PC-9 (cell line): ENCODE results near the gene MAP4. TPM values are rescaled to one million over a fixed set of nuclear protein-coding genes. Genes with fewer than 3 reads are reported as not detected.

Experiments used
- BruUV-seq: library from RNA; stranded (reverse); fragments of 400-500 nt; replicated peaks from 2 replicates; lab custom pipeline; 2021; lab: Mats Ljungman, UMichigan
- CTCF ChIA-PET: fragments of 300-600 bp; sonication (Branson Sonifier 250); formaldehyde crosslinking; loops from one replicate; lab custom pipeline; 2022; ENCODE audit warnings: antibody characterized with exemption; lab: Charles Lee
- POLR2A ChIA-PET: fragments of 300-600 bp; sonication (Branson Sonifier 250); formaldehyde crosslinking; loops from one replicate; lab custom pipeline; 2022; ENCODE audit warnings: antibody characterized with exemption; ENCODE audit not compliant: unreplicated experiment; lab: Charles Lee
- DNase-seq, 2 experiments: peaks; one replicate each; pipeline versions ENCODE4 v3.0.0 to v3.0.0-alpha.2; 2015 to 2022; ENCODE audit warnings: mixed read lengths in 1 of 2
- H2AFZ ChIP-seq: fragments of 200-600 bp; sonication (generic); 2 replicates; pipeline ENCODE4 v1.8.1; 2017; ENCODE audit warnings: antibody characterized with exemption
- H3F3A ChIP-seq: fragments of 200-600 bp; sonication (generic); 2 replicates; pipeline ENCODE4 v1.8.1; 2017; ENCODE audit warnings: antibody characterized with exemption, mild to moderate bottlenecking, low read depth; ENCODE audit not compliant: insufficient read depth
- H3K27ac ChIP-seq: fragments of 200-600 bp; sonication (generic); 2 replicates; pipeline ENCODE4 v1.6.1; 2016; ENCODE audit warnings: mixed run types
- H3K27me3 ChIP-seq: fragments of 200-600 bp; sonication (generic); 2 replicates; pipeline ENCODE4 v1.6.1; 2016; ENCODE audit warnings: low read depth, mixed run types; ENCODE audit not compliant: insufficient read depth
- H3K36me3 ChIP-seq: fragments of 200-600 bp; sonication (generic); 2 replicates; pipeline ENCODE4 v1.6.1; 2016; ENCODE audit warnings: low read depth, mixed run types
- H3K4me1 ChIP-seq: fragments of 200-600 bp; sonication (generic); replicated peaks from 2 replicates; pipeline ENCODE4 v1.6.1; 2016; ENCODE audit warnings: mixed run types; ENCODE audit not compliant: insufficient read depth
- H3K4me2 ChIP-seq: fragments of 200-600 bp; sonication (generic); 2 replicates; pipeline ENCODE4 v1.6.1; 2017; ENCODE audit warnings: mixed run types
- H3K4me3 ChIP-seq: fragments of 200-600 bp; sonication (generic); 2 replicates; pipeline ENCODE4 v1.6.1; 2016; ENCODE audit warnings: mixed run types
- H3K79me2 ChIP-seq: fragments of 200-600 bp; sonication (generic); 2 replicates; pipeline ENCODE4 v1.6.1; 2017; ENCODE audit warnings: low read depth, mixed run types
- H3K9me2 ChIP-seq: fragments of 200-600 bp; sonication (generic); 2 replicates; pipeline ENCODE4 v1.8.1; 2017; ENCODE audit warnings: mild to moderate bottlenecking; ENCODE audit not compliant: insufficient read depth
- H3K9me3 ChIP-seq: fragments of 200-600 bp; sonication (generic); 2 replicates; pipeline ENCODE4 v1.8.1; 2016; ENCODE audit warnings: low read depth; ENCODE audit not compliant: insufficient read depth
- H4K20me1 ChIP-seq: fragments of 200-600 bp; sonication (generic); 2 replicates; pipeline ENCODE4 v1.8.1; 2017; ENCODE audit not compliant: insufficient read depth
- CTCF ChIP-seq: fragments of 200-600 bp; sonication (generic); conservative IDR thresholded peaks from 2 replicates; pipeline ENCODE4 v1.6.1; 2017; ENCODE audit warnings: mixed run types, antibody characterized with exemption, mild to moderate bottlenecking, moderate library complexity
- EZH2 ChIP-seq: fragments of 200-600 bp; sonication (generic); IDR thresholded peaks from 2 replicates; pipeline ENCODE4 v1.8.0; 2017; ENCODE audit warnings: antibody characterized with exemption, low read depth
- intact Hi-C: fragments of 100-400 bp; cut with micrococcal nuclease; formaldehyde crosslinking; loops from one replicate; pipeline ENCODE4 v1.10.0; 2022; ENCODE audit not compliant: unreplicated experiment
- total RNA-seq: library from RNA; stranded (reverse); gene quantifications from 2 replicates; pipeline ENCODE4 v1.2.3, GENCODE V29; 2021

Gene MAP4
- total RNA-seq, 1 experiment from 2014 or later = 187 TPM

GRCh38 chr3:47890828-47891612 is 125.2 kb downstream of the MAP4 start:
- no peaks in the 10 kb centered on the region for H3K79me2 ChIP-seq
- H3K9me3 ChIP-seq = no peaks in the 10 kb centered on the region
- intact Hi-C loops = no loop called here
- no peaks in the 10 kb centered on the region for H3F3A ChIP-seq
- POLR2A ChIA-PET = interaction anchor here (0.6 kb wide), 1 partner anchor 24 kb away, joined by 4 read pairs; no protein-coding TSS in a partner anchor
- no peaks in the 10 kb centered on the region for H3K36me3 ChIP-seq
- no peak overlapping the region for H2AFZ ChIP-seq
- H3K27me3 ChIP-seq = no peaks in the 10 kb centered on the region
- no peaks in the 10 kb centered on the region for H4K20me1 ChIP-seq
- no peaks in the 10 kb centered on the region for H3K4me1 ChIP-seq
- TF ChIP-seq EZH2 = no peak
- no peak for TF ChIP-seq CTCF
- no TSS peak for BruUV-seq
- H3K9me2 ChIP-seq = no peaks in the 10 kb centered on the region
- CTCF ChIA-PET = no interaction called here
- DNase-seq = no peak
- H3K4me2 ChIP-seq = no peak overlapping the region
- no peak overlapping the region for H3K4me3 ChIP-seq
- no peak overlapping the region for H3K27ac ChIP-seq

- intact Hi-C loops = no loop called here
- H3K79me2 ChIP-seq = no peaks in the 10 kb centered on the region
- H3K36me3 ChIP-seq = no peaks in the 10 kb centered on the region
Observed at GRCh38 chr3:47890126-47890827, 125.9 kb downstream of the MAP4 start.

More at GRCh38 chr3:47890126-47890827, 125.9 kb downstream of the MAP4 start:
- Histone ChIP-seq H2AFZ (no peak overlapping the region), H3K27me3 (no peaks in the 10 kb centered on the region), H3K4me2 (no peak overlapping the region), H3K9me3 (no peaks in the 10 kb centered on the region), H3F3A (no peaks in the 10 kb centered on the region), H3K4me1 (no peaks in the 10 kb centered on the region), H3K27ac (no peak overlapping the region), H4K20me1 (no peaks in the 10 kb centered on the region), H3K4me3 (no peak overlapping the region), H3K9me2 (no peaks in the 10 kb centered on the region)
- BruUV-seq = no TSS peak
- no peak for DNase-seq
- ChIA-PET CTCF (no interaction called here), POLR2A (interaction anchor here (0.6 to 0.7 kb wide), 2 partner anchors 24 to 72 kb away, joined by 3 to 4 read pairs; no protein-coding TSS in a partner anchor)
- TF ChIP-seq CTCF (no peak), EZH2 (no peak)
